ENCODE data around the gene PPP4R1. TPM values are rescaled to one million over a fixed set of nuclear protein-coding genes. Genes with fewer than 3 reads are reported as not detected.

Gene PPP4R1
- total RNA-seq, 1 donor from 2014 or later: 108 TPM

- peak overlapping the region; percentile 69 for H3K27ac Mint-ChIP-seq (ENCODE audit: unreplicated experiment)
Measured at GRCh38 chr18:9617006-9617542, 2.7 kb upstream of the PPP4R1 start.

GRCh38 chr18:9616049-9616448, 1.7 kb upstream of the PPP4R1 start:
- H3K4me1 Mint-ChIP-seq (ENCODE audit: low read depth): peaks cover 57% of the 10 kb centered on the region
- H3K4me3 Mint-ChIP-seq (ENCODE audit: unreplicated experiment): no peak overlapping the region
- H3K9me3 Mint-ChIP-seq (ENCODE audit: low read depth): no peaks in the 10 kb centered on the region
- no peak overlapping the region for H3K27ac Mint-ChIP-seq (ENCODE audit: unreplicated experiment)
- H3K27me3 Mint-ChIP-seq (ENCODE audit: low read depth): no peaks in the 10 kb centered on the region
- DNase-seq (ENCODE audit: low spot score): no peak
- peaks cover 5% of the 10 kb centered on the region for H3K36me3 Mint-ChIP-seq (ENCODE audit: low read depth)
- TF ChIP-seq CTCF (IDR thresholded peaks at IDR 0.05): no peak

More at GRCh38 chr18:9617006-9617542, 2.7 kb upstream of the PPP4R1 start:
- H3K36me3 Mint-ChIP-seq (ENCODE audit: low read depth): peaks cover under 1% of the 10 kb centered on the region
- no peaks in the 10 kb centered on the region for H3K9me3 Mint-ChIP-seq (ENCODE audit: low read depth)
- no peak overlapping the region for H3K4me3 Mint-ChIP-seq (ENCODE audit: unreplicated experiment)
- TF ChIP-seq CTCF (IDR thresholded peaks at IDR 0.05): no peak
- no peaks in the 10 kb centered on the region for H3K27me3 Mint-ChIP-seq (ENCODE audit: low read depth)
- DNase-seq (ENCODE audit: low spot score): no peak
- H3K4me1 Mint-ChIP-seq (ENCODE audit: low read depth): peaks cover 49% of the 10 kb centered on the region

- H3K27ac Mint-ChIP-seq (ENCODE audit: unreplicated experiment): peak overlapping the region; percentile 86
- H3K4me1 Mint-ChIP-seq (ENCODE audit: low read depth): peaks cover 61% of the 10 kb centered on the region
- peak overlapping the region; percentile 73 for H3K4me3 Mint-ChIP-seq (ENCODE audit: unreplicated experiment)
- no peaks in the 10 kb centered on the region for H3K27me3 Mint-ChIP-seq (ENCODE audit: low read depth)
- no peak for DNase-seq (ENCODE audit: low spot score)
- no peaks in the 10 kb centered on the region for H3K9me3 Mint-ChIP-seq (ENCODE audit: low read depth)
- no peak for TF ChIP-seq CTCF (IDR thresholded peaks at IDR 0.05)
- H3K36me3 Mint-ChIP-seq (ENCODE audit: low read depth): peaks cover 6% of the 10 kb centered on the region
Measured at GRCh38 chr18:9615280-9615797, 980 bp upstream of the PPP4R1 start.

- peak; percentile 54 for TF ChIP-seq CTCF (IDR thresholded peaks at IDR 0.05)
- H3K27ac Mint-ChIP-seq (ENCODE audit: unreplicated experiment): peak overlapping the region; percentile 96
- no peaks in the 10 kb centered on the region for H3K27me3 Mint-ChIP-seq (ENCODE audit: low read depth)
- H3K9me3 Mint-ChIP-seq (ENCODE audit: low read depth): no peaks in the 10 kb centered on the region
- H3K4me1 Mint-ChIP-seq (ENCODE audit: low read depth): peaks cover 57% of the 10 kb centered on the region
- DNase-seq (ENCODE audit: low spot score): no peak
- peaks cover 6% of the 10 kb centered on the region for H3K36me3 Mint-ChIP-seq (ENCODE audit: low read depth)
- H3K4me3 Mint-ChIP-seq (ENCODE audit: unreplicated experiment): peak overlapping the region; percentile 98
Measured at GRCh38 chr18:9613550-9614400, 584 bp downstream of the PPP4R1 start.

- H3K36me3 Mint-ChIP-seq (ENCODE audit: low read depth): peaks cover 6% of the 10 kb centered on the region
- H3K9me3 Mint-ChIP-seq (ENCODE audit: low read depth): no peaks in the 10 kb centered on the region
- TF ChIP-seq CTCF (IDR thresholded peaks at IDR 0.05): no peak
- H3K4me3 Mint-ChIP-seq (ENCODE audit: unreplicated experiment): peak overlapping the region; percentile 98
- DNase-seq (ENCODE audit: low spot score): no peak
- peak overlapping the region; percentile 96 for H3K27ac Mint-ChIP-seq (ENCODE audit: unreplicated experiment)
- H3K4me1 Mint-ChIP-seq (ENCODE audit: low read depth): peaks cover 64% of the 10 kb centered on the region
- H3K27me3 Mint-ChIP-seq (ENCODE audit: low read depth): no peaks in the 10 kb centered on the region
Measured at GRCh38 chr18:9612977-9613376, 1.4 kb downstream of the PPP4R1 start.

Data from chondrocyte (in vitro differentiated cells).